GM21360 (cell line): Measurements from ENCODE around the gene IQGAP2.
"Not testable (repeated sequence)": the region's sequence is repeated elsewhere in the genome, so short reads cannot be mapped to it uniquely, and the experiment has no call there.

ENCODE experiments used
- ATAC-seq: cut with Tn5 transposase; IDR thresholded peaks from one replicate; pipeline ENCODE4 v1.9.1; 2021; ENCODE audit warnings: mild to moderate bottlenecking, moderate library complexity; ENCODE audit not compliant: unreplicated experiment

The IQGAP2 gene

DNA sequence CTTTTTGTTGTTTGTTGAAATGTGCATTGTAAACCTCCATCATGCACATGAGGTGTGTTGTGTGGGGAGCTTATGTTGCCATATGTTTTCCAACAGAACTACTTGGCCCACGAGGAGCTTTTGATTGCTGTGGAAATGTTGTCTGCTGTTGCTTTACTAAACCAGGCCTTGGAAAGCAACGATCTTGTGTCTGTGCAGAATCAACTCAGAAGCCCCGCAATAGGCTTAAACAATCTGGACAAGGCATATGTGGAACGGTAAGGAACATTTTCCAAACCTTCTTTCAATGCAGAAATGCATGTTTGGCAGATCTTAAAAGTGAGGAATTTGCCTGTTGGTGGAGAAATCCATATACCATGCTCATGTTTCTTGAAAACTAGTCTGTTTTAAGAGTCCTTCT, 197.6 kb downstream of the IQGAP2 start:
- no peak for ATAC-seq

DNA sequence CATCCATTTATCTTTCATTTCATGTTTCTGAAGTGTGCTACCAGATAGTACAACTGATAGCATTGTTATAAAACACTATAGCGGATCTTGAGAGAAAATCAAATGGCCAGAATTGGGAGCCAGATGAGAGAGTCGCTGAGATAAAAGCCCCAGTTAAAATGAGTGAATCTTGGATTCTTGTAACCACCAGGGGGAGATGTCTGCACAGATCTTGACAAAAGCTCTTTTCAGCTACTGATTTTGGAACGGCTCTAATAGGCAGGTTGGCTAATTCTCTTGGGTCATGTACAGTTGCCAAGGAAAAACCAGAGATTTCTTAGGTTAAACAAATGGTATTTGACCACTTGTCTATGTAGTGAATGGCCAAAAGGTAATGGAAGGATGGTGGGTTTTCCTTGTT, 198.4 kb downstream of the IQGAP2 start:
- ATAC-seq: no peak

DNA sequence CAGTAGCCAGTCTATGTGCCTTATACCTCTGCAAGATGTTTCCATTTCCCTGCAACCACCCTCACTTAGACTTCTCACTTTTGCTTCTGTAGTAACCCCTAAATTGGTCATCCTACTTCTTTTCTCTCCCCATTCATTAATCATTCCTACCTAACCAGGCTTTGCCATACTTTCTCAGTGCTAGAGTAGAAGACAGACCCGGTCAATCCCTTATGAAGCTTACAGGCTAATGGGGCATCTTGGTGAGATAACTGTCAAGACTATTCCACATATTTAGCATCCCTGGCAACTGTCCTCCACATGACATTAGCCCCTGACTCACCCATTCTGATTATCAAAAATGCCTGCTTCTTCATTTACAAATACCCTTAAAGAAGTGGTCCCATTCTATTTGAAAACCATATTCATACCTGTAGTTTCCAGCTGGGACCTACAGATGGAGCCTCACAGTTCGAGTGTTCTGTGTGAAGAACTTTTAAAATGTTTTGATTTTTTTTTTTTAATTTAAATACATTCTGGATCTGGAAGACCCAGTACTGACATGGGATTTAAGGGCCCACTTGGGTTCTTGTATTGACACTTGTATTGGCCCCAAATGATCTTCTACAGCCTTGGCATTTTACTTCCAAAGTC, 199.1 kb downstream of the IQGAP2 start:
- no peak for ATAC-seq

DNA sequence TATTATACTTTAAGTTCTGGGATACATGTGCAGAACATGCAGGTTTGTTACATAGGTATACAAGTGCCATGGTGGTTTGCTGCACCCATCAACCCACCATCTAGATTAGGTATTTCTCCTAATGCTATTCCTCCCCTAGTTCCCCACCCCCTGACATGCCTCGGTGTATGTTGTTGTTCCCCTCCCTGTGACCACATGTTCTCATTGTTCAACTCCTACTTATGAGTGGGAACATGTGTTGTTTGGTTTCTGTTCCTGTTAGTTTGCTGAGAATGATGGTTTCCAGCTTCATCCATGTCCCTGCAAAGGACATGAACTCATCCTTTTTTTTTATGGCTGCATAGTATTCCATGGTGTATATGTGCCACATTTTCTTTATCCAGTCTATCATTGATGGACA, 200.9 kb downstream of the IQGAP2 start:
- not testable (repeated sequence) for ATAC-seq

DNA sequence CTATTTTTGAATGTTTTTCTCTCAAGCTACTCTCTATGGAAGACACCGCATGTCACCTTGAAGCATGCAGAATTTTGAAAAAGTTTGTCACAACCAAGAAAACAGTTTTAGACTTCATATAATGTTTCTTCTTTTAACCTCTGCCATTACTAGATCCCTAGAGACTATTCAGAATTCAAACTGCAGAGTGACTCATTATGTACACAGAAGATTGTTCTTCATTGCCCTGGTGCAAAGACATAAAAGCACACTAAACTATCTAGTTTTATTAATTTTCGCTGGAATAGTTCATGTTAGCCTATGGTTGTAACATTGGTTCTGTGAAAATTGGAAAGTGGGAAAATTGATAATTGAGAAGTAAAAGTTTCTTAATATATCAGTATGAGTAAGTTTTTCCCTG, 201.8 kb downstream of the IQGAP2 start:
- no peak for ATAC-seq

DNA sequence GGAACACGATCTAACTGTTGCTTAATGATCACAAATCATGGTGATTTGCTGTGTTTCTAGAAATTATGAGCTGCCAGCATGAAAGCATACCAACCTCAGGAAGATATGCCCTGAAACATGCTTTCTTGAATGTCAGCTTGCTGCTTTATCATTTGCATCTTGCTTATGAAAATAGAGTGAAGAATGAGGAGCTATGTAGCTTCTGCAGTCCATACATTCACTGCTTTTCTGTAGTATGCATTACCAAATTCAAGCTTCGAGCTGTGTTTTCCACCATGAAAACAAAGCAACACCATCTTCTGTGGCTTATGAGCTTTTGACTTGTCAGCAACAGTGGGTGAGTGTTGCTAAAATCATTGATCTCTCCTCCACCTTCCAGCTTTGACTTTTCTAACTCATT, 203.6 kb downstream of the IQGAP2 start:
- no peak for ATAC-seq

DNA sequence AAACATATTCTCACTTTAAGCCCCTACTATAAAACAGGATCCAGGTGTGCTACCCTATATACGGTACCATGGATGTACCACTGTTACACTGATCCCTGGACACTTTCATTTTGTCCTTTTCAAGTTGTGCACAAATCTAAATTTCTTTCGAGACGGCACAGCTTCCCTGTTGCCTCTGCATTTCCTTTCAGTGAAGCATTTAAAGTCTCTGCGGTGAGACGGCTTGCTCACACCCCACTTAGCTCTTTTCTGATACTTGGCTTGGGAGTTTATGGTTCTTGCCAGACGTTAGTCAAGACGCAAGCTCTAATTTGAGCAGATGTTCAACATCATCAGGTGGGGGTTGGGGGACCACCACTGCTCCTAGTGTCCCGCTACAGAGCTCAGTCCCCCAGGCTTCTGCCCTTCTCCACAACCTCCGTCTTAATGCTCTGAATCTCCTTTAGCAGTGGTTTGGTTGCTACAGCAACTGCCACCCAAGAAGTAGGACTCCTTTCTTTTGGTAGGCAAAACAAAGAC, 204.3 kb downstream of the IQGAP2 start:
- ATAC-seq: no peak

DNA sequence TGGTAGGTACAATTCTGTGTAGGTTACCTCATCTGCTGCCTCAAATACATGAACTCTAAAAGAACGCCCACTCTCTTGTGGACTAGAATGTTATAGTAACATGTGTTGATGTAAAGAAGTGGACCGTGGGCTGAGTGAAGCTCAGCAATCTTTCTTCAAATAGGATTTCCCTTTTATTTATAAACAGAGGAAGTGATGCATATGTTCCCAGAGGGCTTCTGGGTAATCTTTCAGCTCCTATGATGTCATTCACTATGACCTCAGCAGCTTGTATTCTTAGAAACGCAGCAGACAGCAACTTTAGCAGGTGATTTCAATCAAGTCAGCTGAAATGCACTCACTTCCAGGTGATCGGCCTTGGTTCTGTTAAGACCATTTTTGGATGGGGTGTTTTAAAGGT, 205.7 kb downstream of the IQGAP2 start:
- ATAC-seq: no peak

DNA sequence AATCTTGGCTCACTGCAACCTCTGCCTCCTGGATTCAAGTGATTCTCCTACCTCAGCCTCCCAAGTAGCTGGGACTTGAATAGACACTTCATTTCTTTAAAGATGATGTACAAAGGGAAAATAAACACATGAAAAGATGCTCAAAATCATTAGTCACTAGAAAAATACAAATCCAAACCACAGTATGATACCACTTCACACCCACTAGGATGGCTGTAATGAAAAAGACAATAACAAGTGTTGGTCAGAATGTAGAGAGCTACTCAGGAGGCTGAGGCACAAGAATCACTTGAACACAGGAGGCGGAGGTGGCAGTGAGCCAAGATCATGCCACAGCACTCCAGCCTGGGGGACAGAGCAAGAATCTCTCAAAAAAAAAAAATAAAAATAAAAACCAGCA, 207.1 kb downstream of the IQGAP2 start:
- no peak for ATAC-seq

DNA sequence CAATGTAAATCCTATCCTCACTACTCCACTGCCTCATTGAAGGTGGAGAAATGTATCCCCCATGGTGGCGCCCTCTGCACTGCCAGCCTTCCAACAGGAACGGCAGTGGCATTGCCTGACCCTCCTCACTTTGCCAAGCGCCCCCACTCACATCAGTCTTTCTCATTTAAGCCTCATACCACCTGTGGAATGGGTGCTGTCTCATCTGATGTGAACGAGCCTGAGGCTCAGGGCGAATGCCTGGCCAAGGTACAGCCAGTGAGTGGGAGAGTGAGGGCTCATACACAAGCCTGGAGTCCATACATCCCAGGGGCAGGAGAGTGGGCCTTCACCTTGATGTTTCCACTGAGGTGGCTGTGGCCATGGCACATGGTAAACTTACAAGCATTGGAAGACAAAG, 209.9 kb downstream of the IQGAP2 start:
- ATAC-seq: no peak

DNA sequence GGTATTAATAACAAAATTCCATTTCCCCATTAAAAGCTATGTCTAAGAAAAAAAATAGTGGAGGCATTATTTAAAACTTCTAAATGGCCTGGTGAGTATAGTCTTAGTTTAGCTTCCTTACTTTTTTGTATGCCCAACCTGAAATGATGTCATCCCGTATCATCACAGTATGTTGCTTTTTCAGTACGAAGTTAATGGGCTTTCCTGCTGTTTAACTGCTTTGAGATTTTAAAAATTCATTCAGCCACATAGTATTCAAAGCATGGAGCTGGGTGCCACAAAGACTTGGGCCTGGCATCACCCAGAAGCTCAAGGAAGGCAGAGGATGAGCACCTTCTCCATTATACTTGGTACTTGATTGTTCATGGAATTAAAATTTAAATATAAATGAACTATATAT, 212.7 kb downstream of the IQGAP2 start:
- ATAC-seq: no peak

DNA sequence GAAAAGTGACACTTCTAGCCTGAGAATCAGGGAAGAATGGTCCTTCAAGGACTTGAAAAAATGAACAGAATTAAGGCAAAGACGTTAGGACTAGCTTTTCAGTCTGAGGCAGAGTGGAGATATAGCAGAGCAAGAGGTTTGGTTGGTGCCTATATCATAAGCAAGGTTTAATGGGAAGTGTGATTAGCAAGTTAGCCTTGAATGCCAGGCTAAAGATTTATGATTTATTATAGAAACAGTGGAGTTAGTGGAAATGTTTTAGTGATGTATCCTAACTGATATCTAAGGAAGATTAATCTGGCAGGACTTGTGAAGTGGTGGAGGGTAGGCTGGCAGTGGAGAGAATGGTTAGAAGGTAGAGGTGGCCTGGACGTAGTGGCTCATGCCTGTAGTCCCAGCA, 213.1 kb downstream of the IQGAP2 start:
- no peak for ATAC-seq

DNA sequence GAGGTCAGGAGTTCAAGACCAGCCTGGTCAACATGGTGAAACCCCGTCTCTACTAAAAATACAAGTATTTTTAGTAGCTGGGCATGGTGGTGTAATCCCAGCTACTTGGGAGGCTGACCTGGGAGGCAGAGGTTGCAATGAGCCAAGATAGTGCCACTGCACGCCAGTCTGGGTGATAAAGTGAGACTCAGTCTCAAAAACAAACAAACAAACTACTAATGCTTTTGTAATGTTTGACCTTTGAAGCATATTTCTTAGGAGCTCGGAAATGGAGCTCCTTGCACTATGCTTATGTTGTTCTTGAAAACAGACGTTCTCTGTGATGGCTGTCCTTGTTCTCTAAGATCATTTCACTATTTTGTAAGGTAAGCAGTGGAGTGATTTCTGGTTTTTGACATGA, 214.1 kb downstream of the IQGAP2 start:
- no peak for ATAC-seq

DNA sequence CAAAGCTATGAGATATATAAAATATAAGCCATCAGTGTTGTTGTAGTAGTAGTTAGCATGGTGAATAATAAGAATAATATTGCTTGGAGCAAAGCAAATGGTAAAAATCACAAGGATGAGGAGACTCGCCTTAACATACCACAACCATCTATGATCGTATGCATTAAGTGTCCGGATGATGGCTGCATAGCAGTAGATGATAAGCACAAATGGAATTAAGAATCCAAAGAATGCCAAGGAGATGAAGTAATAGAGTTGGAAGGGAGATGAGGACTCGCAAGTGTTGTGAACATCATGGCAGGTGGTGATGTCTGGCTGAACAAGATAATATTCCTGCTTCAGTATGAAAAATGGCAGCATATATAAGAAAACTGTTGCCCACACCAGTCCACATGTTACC, 214.6 kb downstream of the IQGAP2 start:
- no peak for ATAC-seq

DNA sequence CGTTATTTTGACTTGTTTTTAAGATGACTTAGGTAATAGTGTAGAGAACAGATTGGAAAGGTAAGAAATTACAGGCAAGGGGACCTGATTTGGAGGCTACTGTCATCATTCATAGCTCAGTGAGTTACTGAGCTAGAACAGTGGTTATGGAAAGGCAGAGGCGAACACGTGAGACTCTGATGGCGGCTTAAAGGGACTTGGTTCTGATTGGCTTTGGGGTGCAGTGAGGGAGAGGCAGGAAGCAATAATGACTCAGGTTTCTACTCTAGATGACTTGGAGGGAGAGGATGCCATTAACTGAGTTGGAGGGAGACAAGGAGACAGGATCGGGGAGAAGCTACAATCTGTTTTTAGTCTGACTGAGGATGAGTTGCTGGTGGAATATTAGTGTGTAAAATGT, 217.1 kb downstream of the IQGAP2 start:
- ATAC-seq: no peak

DNA sequence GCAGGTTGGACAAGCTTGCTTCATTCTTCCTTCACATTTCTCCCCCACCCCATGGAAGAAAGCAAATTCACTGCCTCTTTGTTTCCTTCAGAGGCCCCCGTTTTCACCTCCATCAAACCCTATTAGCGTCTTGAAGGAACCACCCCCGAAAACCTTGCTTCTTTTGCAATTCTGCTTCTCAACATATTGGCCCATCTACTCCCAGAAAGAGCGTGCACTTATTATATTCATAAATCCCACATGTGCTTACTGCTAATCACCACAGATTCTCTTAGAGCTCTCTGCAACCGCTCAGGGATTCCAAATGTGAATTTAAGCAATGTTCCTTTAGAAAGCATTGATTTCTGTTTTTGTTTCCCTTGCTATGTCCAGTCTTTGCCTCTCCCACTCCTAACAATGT, 219.0 kb downstream of the IQGAP2 start:
- no peak for ATAC-seq

DNA sequence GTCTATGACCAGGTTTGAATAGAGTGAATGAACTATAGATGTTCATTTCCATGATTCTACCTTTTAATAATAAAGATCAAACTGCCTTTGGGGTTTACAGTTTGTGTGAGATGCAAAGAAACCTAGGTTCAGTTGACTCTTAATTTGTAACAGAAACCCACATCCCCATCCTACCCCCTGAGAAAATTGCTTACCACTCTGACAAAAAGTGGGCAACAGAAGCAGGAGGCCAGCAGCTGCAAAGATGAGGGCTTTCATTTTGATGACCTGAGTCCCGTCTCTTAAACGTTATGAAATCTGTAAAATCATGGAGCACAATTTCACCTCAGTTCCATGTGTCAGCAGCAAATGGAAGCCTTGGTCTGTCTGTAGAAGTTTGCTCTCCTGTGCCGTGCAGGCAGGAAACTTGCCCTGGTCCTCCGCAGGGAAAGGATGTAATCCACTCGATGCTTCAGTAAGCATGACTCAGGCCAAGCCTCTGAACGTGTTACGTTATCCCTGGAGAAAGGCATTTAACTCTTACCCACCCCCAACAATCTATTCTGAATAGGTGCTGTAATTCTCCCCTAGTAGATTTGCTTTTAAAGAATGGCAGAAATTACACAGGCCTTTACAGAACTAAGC, 220.0 kb downstream of the IQGAP2 start, which contains the start of gene F2RL2:
Gene F2RL2 (minus strand): TSS at position 431 of the 624 bp plus-strand sequence. CDS start 173 bp downstream, at position 258.
- no peak for ATAC-seq

DNA sequence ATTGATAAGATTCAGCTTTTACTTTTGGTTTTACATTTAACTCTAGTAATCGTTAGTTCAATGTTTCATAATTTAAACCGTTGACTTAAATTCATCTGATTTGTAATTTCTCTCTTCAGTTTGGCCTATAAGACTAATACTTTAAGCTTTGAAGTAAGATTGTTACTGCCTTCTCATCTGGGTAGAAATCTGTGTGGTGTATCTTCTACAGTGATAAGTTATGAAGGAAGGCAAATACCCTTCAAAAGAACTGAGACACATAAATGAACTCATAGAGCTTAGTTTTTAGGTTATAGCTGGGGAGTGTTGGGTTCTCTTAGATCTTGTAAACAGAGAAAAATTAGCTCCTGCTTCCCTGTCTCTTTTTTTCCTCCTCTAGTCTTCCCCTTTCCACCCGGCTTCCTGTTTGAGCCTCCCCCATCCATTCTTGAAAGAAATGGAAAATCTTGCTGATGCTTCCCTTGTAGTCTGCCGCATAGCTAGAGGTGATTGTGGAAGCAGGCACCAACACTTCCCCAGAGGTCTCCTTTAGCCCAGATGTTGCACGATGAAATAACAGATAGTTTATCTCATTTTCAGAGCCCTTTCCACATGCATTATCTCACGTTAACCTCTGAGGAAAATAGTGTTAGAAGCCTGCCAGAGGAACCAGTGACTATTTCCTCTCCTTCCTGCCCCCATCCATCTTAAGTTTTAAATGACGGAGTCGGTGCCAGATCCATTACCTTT, 222.2 kb downstream of the IQGAP2 start:
- no peak for ATAC-seq

DNA sequence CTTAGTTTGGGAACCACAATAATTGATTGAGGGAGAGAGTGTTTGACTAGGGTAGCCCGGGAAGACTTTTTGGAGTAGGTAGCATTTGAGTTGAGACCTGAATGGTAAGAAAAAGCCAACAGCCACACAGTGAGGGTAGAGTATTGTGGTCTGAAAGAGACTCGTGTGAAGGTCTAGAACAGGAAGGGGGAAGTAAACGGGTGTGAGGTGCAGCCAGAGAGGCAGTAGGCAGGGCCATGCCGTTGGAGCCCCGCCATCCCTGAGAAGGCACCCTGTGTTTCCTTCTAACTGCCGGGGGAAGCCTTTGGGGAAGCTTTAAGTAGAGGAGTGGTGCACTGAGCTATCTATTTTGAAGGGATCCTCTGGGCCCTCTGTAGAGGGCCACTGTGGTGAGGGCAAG, 223.7 kb downstream of the IQGAP2 start:
- ATAC-seq: no peak

DNA sequence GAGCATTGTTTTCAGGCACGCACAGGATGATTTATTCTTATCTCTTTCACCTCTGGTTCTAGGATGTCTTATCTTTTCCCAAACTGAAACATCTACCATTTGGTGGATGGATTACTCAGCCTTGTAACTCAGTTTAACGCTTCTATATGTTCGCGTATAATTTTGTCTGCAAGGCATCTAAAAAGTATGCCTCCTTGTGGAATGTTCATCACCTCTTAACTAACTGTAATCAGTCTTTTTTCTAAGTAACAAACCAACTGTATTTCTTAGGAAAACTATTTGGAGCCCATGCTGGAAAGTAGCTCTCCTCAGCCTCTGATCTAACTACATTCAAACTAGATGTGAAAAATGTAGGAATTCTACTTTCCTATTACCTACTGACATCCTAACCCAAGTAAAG, 231.6 kb downstream of the IQGAP2 start:
- ATAC-seq: no peak

DNA sequence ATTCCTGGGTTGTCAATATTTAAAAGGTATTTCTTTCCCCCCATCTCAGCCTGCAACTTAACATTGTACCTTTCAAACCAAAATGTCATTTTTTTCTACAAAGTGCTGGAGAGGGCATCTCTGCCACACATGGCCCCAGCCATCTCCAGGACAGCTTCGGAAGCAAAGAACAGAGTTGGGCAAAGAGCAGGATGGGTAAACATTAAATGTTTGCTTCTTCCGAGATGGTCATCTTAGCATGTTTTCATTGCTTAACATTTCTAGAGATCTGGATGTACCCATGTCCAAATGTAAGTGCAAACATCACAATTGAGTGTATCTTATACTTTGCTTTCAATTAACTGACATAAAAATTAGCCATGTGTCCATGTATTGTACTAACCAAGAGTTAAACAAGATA, 234.4 kb downstream of the IQGAP2 start:
- ATAC-seq: no peak

DNA sequence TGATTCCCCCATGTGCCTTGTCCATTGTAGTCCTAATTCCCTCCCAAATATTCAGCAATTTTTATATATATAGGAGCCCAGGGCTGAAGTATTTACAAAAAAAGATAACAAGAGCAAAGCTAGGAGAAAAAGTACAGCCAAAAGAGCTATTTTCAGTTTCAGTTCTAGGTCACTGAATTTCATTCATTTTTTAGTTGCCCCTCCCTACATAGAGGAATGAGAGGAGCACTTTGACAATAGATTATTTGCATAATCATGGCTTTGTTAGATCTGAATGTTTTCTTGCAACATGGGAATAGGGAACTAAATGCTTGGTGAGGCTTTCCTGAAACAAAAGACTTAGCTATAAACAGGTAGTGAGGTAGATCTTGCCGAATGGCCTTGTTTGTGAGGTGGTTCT, 235.4 kb downstream of the IQGAP2 start:
- ATAC-seq: no peak
